Measurements from ENCODE around the gene MCAM.
A peak's percentile ranks its signal among the peaks of the same experiment; 100 is the strongest.

MCAM gene

DNA sequence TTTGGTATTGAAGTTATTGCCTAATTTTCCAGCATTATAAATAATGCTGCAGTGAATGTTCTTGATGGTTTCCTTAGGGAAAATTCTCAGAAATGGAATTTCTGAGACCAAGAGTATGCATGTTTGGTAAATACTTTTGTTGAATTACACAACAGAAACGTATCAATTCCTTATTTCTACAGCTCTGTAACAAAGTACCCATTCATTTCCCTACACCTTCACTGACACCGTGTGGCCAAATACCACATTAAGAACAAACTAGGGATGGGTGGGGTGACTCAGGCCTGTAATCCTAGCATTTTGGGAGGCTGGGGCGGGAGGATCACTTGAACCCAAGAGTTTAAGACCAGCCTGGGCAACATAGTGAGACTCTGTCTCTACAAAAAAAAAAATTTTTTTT lies 21.8 kb downstream of the MCAM start:
- TF ChIP-seq, protein P1, sequence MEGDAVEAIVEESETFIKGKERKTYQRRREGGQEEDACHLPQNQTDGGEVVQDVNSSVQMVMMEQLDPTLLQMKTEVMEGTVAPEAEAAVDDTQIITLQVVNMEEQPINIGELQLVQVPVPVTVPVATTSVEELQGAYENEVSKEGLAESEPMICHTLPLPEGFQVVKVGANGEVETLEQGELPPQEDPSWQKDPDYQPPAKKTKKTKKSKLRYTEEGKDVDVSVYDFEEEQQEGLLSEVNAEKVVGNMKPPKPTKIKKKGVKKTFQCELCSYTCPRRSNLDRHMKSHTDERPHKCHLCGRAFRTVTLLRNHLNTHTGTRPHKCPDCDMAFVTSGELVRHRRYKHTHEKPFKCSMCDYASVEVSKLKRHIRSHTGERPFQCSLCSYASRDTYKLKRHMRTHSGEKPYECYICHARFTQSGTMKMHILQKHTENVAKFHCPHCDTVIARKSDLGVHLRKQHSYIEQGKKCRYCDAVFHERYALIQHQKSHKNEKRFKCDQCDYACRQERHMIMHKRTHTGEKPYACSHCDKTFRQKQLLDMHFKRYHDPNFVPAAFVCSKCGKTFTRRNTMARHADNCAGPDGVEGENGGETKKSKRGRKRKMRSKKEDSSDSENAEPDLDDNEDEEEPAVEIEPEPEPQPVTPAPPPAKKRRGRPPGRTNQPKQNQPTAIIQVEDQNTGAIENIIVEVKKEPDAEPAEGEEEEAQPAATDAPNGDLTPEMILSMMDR (IDR thresholded peaks at IDR 0.05; ENCODE audit: insufficient read depth, low read length, poor library complexity, severe bottlenecking) = peak; percentile 11
- no peak for DNase-seq (ENCODE audit: extremely low read depth, insufficient read length)
- no peak overlapping the region for H3K4me3 ChIP-seq (replicated peaks; ENCODE audit: low read depth, low read length)
- no peaks in the 10 kb centered on the region for H3K27me3 ChIP-seq (replicated peaks; ENCODE audit: control insufficient read depth, insufficient read depth, low read length)
- H3K36me3 ChIP-seq (ENCODE audit: control insufficient read depth, insufficient read depth, low read length) = peaks cover 20% of the 10 kb centered on the region

GRCh38 chr11:119293461-119293860 lies 23.5 kb downstream of the MCAM start:
- TF ChIP-seq, protein P1 (IDR thresholded peaks at IDR 0.05; ENCODE audit: insufficient read depth, low read length, poor library complexity, severe bottlenecking) = no peak
- peaks cover 16% of the 10 kb centered on the region for H3K36me3 ChIP-seq (ENCODE audit: control insufficient read depth, insufficient read depth, low read length)

GRCh38 chr11:119290894-119291497 lies 25.9 kb downstream of the MCAM start:
- Histone ChIP-seq H3K27me3 (replicated peaks; ENCODE audit: control insufficient read depth, insufficient read depth, low read length) (no peaks in the 10 kb centered on the region), H3K36me3 (ENCODE audit: control insufficient read depth, insufficient read depth, low read length) (peaks cover 11% of the 10 kb centered on the region), H3K4me3 (replicated peaks; ENCODE audit: low read depth, low read length) (no peak overlapping the region)
- no peak for DNase-seq (ENCODE audit: extremely low read depth, insufficient read length)
- TF ChIP-seq, protein P1 (IDR thresholded peaks at IDR 0.05; ENCODE audit: insufficient read depth, low read length, poor library complexity, severe bottlenecking) = no peak

More at GRCh38 chr11:119293461-119293860, 23.5 kb downstream of the MCAM start:
- Histone ChIP-seq H3K4me3 (replicated peaks; ENCODE audit: low read depth, low read length) (no peak overlapping the region), H3K27me3 (replicated peaks; ENCODE audit: control insufficient read depth, insufficient read depth, low read length) (no peaks in the 10 kb centered on the region)
- DNase-seq (ENCODE audit: extremely low read depth, insufficient read length) = no peak

DNA sequence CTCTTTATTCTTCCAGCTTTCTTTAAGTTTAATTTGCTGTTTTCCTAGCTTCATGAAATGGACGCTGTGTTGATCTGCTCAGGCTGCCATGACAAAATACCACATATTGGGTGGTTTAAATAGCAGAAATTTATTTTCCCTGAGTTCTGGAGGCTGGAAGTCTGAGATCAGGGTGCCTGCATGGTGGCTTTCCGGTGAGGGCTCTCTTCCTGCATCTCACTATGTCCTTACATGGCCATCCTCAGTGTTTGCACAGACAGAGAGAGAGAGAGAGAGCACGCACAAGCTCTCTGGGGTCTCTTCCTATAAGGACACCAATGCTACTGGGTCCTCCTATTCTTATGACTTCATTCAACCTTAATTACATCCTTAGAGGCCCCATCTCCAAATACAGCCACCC lies 28.7 kb downstream of the MCAM start:
- peaks cover 11% of the 10 kb centered on the region for H3K36me3 ChIP-seq (ENCODE audit: control insufficient read depth, insufficient read depth, low read length)
- TF ChIP-seq, protein P1 (IDR thresholded peaks at IDR 0.05; ENCODE audit: insufficient read depth, low read length, poor library complexity, severe bottlenecking) = no peak
- DNase-seq (ENCODE audit: extremely low read depth, insufficient read length) = no peak
- H3K27me3 ChIP-seq (replicated peaks; ENCODE audit: control insufficient read depth, insufficient read depth, low read length) = no peaks in the 10 kb centered on the region
- H3K4me3 ChIP-seq (replicated peaks; ENCODE audit: low read depth, low read length) = no peak overlapping the region

GRCh38 chr11:119285431-119285830 lies 31.5 kb downstream of the MCAM start:
- H3K4me3 ChIP-seq (replicated peaks; ENCODE audit: low read depth, low read length) = no peak overlapping the region
- TF ChIP-seq, protein P1 (IDR thresholded peaks at IDR 0.05; ENCODE audit: insufficient read depth, low read length, poor library complexity, severe bottlenecking) = no peak
- DNase-seq (ENCODE audit: extremely low read depth, insufficient read length) = no peak
- no peaks in the 10 kb centered on the region for H3K27me3 ChIP-seq (replicated peaks; ENCODE audit: control insufficient read depth, insufficient read depth, low read length)
- H3K36me3 ChIP-seq (ENCODE audit: control insufficient read depth, insufficient read depth, low read length) = peaks cover 8% of the 10 kb centered on the region
